Neural cell (in vitro differentiated cells): ENCODE results near the gene ZFX.

ENCODE experiments used
- EP300 ChIP-seq: fragments of 450-650 bp; conservative IDR thresholded peaks from 2 replicates; pipeline ENCODE4 v1.6.1; 2014; ENCODE audit warnings: antibody characterized with exemption, mild to moderate bottlenecking, moderate library complexity; ENCODE audit not compliant: poor library complexity, severe bottlenecking
- EZH2 ChIP-seq: fragments of 200-600, 300-800 bp; shearing (Covaris generic), sonication (generic); IDR thresholded peaks from 2 replicates; pipeline ENCODE4 v1.6.1; 2014; ENCODE audit warnings: antibody characterized with exemption, low read length, borderline replicate concordance, mild to moderate bottlenecking; ENCODE audit not compliant: insufficient read depth, poor library complexity, severe bottlenecking
- POLR2AphosphoS5 ChIP-seq: IDR thresholded peaks from 2 replicates; pipeline ENCODE4 v1.6.1; 2012
- TAF1 ChIP-seq: IDR thresholded peaks from 2 replicates; pipeline ENCODE4 v1.6.1; 2012; ENCODE audit warnings: low read depth
- TF ChIP-seq, protein P1 (sequence below): fragments of 450-650 bp; IDR thresholded peaks from 2 replicates; pipeline ENCODE4 v1.5.1; 2014; ENCODE audit warnings: antibody characterized with exemption, mild to moderate bottlenecking, moderate library complexity; ENCODE audit not compliant: poor library complexity, severe bottlenecking
- TF ChIP-seq, protein P2 (sequence below): IDR thresholded peaks from 2 replicates; pipeline ENCODE4 v1.6.1; 2012; ENCODE audit warnings: borderline replicate concordance

DNA sequence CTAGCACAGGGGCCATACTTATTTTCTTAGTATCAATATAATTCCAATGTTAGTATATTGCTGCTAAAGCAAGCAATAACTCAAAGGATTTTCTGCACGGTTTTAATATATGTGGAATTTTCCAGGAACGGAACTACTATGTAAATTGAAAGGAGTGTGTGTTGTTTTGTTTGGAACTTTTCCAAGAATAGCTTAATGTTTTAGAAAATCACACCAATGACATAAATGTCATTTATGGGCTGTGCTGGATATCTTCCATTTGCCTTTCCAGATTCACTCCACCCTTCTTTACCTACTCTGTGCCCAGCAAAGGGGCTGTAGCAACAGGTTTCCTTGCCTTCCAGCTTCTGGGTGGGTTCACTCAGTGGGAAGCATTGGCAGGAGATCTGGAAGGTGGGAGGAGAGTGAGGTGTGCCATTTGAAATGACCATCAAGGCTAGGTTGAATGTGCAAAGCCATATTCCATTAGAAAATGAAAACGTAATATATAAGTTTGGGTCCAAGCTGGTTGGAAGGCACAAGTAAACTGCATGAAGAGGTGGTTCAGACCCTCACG is 25.2 kb upstream of the ZFX start:
- TF ChIP-seq TAF1 (no peak), EZH2 (no peak), POLR2AphosphoS5 (no peak), EP300 (no peak)
- TF ChIP-seq, protein P1, sequence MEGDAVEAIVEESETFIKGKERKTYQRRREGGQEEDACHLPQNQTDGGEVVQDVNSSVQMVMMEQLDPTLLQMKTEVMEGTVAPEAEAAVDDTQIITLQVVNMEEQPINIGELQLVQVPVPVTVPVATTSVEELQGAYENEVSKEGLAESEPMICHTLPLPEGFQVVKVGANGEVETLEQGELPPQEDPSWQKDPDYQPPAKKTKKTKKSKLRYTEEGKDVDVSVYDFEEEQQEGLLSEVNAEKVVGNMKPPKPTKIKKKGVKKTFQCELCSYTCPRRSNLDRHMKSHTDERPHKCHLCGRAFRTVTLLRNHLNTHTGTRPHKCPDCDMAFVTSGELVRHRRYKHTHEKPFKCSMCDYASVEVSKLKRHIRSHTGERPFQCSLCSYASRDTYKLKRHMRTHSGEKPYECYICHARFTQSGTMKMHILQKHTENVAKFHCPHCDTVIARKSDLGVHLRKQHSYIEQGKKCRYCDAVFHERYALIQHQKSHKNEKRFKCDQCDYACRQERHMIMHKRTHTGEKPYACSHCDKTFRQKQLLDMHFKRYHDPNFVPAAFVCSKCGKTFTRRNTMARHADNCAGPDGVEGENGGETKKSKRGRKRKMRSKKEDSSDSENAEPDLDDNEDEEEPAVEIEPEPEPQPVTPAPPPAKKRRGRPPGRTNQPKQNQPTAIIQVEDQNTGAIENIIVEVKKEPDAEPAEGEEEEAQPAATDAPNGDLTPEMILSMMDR = no peak
- TF ChIP-seq, protein P2, sequence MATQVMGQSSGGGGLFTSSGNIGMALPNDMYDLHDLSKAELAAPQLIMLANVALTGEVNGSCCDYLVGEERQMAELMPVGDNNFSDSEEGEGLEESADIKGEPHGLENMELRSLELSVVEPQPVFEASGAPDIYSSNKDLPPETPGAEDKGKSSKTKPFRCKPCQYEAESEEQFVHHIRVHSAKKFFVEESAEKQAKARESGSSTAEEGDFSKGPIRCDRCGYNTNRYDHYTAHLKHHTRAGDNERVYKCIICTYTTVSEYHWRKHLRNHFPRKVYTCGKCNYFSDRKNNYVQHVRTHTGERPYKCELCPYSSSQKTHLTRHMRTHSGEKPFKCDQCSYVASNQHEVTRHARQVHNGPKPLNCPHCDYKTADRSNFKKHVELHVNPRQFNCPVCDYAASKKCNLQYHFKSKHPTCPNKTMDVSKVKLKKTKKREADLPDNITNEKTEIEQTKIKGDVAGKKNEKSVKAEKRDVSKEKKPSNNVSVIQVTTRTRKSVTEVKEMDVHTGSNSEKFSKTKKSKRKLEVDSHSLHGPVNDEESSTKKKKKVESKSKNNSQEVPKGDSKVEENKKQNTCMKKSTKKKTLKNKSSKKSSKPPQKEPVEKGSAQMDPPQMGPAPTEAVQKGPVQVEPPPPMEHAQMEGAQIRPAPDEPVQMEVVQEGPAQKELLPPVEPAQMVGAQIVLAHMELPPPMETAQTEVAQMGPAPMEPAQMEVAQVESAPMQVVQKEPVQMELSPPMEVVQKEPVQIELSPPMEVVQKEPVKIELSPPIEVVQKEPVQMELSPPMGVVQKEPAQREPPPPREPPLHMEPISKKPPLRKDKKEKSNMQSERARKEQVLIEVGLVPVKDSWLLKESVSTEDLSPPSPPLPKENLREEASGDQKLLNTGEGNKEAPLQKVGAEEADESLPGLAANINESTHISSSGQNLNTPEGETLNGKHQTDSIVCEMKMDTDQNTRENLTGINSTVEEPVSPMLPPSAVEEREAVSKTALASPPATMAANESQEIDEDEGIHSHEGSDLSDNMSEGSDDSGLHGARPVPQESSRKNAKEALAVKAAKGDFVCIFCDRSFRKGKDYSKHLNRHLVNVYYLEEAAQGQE = no peak
